Right atrium auricular region (tissue), 2 donors: ENCODE measurements around the gene NHLRC4. TPM values are rescaled to one million over a fixed set of nuclear protein-coding genes. Genes with fewer than 3 reads are reported as not detected.

Experiments used
- DNase-seq: peaks from one replicate; pipeline ENCODE4 v3.0.0-alpha.2; 2019; ENCODE audit warnings: low spot score
- H3K27ac ChIP-seq, 2 donors: fragments of 200-600 bp; sonication (generic); 1 replicate in 1 of 2; 2 replicates in 1 of 2; pipeline ENCODE4 v1.5.1; 2016 to 2019
- H3K27me3 ChIP-seq, 2 donors: fragments of 200-600 bp; sonication (generic); one replicate each; pipeline versions ENCODE4 v1.5.1 to v1.6.0; 2017 to 2019
- H3K36me3 ChIP-seq: fragments of 200-600 bp; sonication (generic); one replicate; pipeline ENCODE4 v1.5.1; 2016
- H3K4me1 ChIP-seq, 2 donors: fragments of 200-600 bp; sonication (generic); one replicate each; pipeline versions ENCODE4 v1.5.1 to v1.6.0; 2017 to 2019
- H3K4me3 ChIP-seq, 2 donors: fragments of 200-600 bp; sonication (generic); 1 replicate in 1 of 2; 2 replicates in 1 of 2; pipeline ENCODE4 v1.5.1; 2017 to 2019; ENCODE audit warnings: mild to moderate bottlenecking in 1 of 2, moderate library complexity in 1 of 2
- H3K9me3 ChIP-seq, 2 donors: fragments of 200-600 bp; sonication (generic); one replicate each; pipeline ENCODE4 v1.5.1; 2019
- CTCF ChIP-seq, 2 donors: fragments of 200-600 bp; sonication (generic); IDR thresholded peaks; one replicate each; pipeline ENCODE4 v1.5.1; 2019; ENCODE audit warnings: antibody characterized with exemption in 2 of 2
- total RNA-seq, 2 donors: library from RNA; depleted of rRNA; stranded (reverse); fragments of >200 nt; gene quantifications; one replicate each; pipeline ENCODE4 v1.1.0, GENCODE V29; 2016

The NHLRC4 gene
- total RNA-seq, 2 donors from 2014 or later, result 0.43 to 0.74 TPM

- Histone ChIP-seq H3K4me3 (peak overlapping the region in 1 of 2 donors; percentile 39), H3K36me3 (no peaks in the 10 kb centered on the region), H3K27ac (peak overlapping the region in 1 of 2 donors; percentile 40), H3K27me3 (no peaks in the 10 kb centered on the region), H3K9me3 (no peaks in the 10 kb centered on the region), H3K4me1 (peaks cover 0 to 49% of the 10 kb centered on the region in 2 donors)
- DNase-seq, result no peak
- TF ChIP-seq CTCF (IDR thresholded peaks at IDR 0.05), result no peak
These were observed 810 bp downstream of the NHLRC4 start for GRCh38 chr16:567373-568256.

- H3K27ac ChIP-seq, result no peak overlapping the region
- DNase-seq, result no peak
- H3K9me3 ChIP-seq, result no peaks in the 10 kb centered on the region
- peaks cover 0 to 49% of the 10 kb centered on the region in 2 donors for H3K4me1 ChIP-seq
- H3K27me3 ChIP-seq, result no peaks in the 10 kb centered on the region
- H3K4me3 ChIP-seq, result peak overlapping the region in 1 of 2 donors; percentile 79
- H3K36me3 ChIP-seq, result no peaks in the 10 kb centered on the region
- no peak for TF ChIP-seq CTCF (IDR thresholded peaks at IDR 0.05)
These were observed 1.8 kb downstream of the NHLRC4 start for GRCh38 chr16:568401-569258.

GRCh38 chr16:569445-570254 is 2.8 kb downstream of the NHLRC4 start, which contains the start of gene PIGQ:
TSS of gene PIGQ (plus strand) at chr16:569968. CDS start at chr16:574075, 4,107 bp downstream.
- peak; percentile 72 for DNase-seq
- no peaks in the 10 kb centered on the region for H3K27me3 ChIP-seq
- no peaks in the 10 kb centered on the region for H3K36me3 ChIP-seq
- H3K4me1 ChIP-seq, result peaks cover 0 to 49% of the 10 kb centered on the region in 2 donors
- TF ChIP-seq CTCF (IDR thresholded peaks at IDR 0.05), result no peak
- no peaks in the 10 kb centered on the region for H3K9me3 ChIP-seq
- peak within 1 kb of the TSS; percentile 76 to 79 for H3K4me3 ChIP-seq
- H3K27ac ChIP-seq, result peak within 1 kb of the TSS; percentile 76 to 82

- Histone ChIP-seq H3K27ac (no peak overlapping the region), H3K4me1 (peaks cover 0 to 20% of the 10 kb centered on the region in 2 donors), H3K9me3 (no peaks in the 10 kb centered on the region), H3K4me3 (no peak overlapping the region), H3K27me3 (no peaks in the 10 kb centered on the region), H3K36me3 (no peaks in the 10 kb centered on the region)
- TF ChIP-seq CTCF (IDR thresholded peaks at IDR 0.05), result no peak
- no peak for DNase-seq
These were observed 6.3 kb downstream of the NHLRC4 start for GRCh38 chr16:572865-573650.
